OCI-LY7 (cell line): ENCODE data around the gene CIDEA. TPM values are rescaled to one million over a fixed set of nuclear protein-coding genes. Genes with fewer than 3 reads are reported as not detected.

Experiments used
- BruUV-seq: library from RNA; stranded (reverse); fragments of 400-500 nt; replicated peaks from 2 replicates; lab custom pipeline; 2021; lab: Mats Ljungman, UMichigan
- CTCF ChIA-PET: fragments of 300-600 bp; sonication (Branson Sonifier 250); formaldehyde crosslinking; loops from one replicate; lab custom pipeline; 2022; ENCODE audit warnings: antibody characterized with exemption; ENCODE audit not compliant: unreplicated experiment; lab: Charles Lee
- POLR2A ChIA-PET: fragments of 300-600 bp; sonication (Branson Sonifier 250); formaldehyde crosslinking; loops from one replicate; lab custom pipeline; 2022; ENCODE audit warnings: antibody characterized with exemption; lab: Charles Lee
- DNase-seq: peaks from one replicate; pipeline ENCODE4 v3.0.0-alpha.2; 2015; ENCODE audit warnings: low spot score
- H2AFZ ChIP-seq: fragments of 200-600 bp; sonication (generic), shearing (Covaris generic); 2 replicates; pipeline ENCODE4 v1.6.1; 2014; ENCODE audit warnings: mild to moderate bottlenecking, antibody characterized with exemption, low read length, moderate library complexity
- H3K27ac ChIP-seq: fragments of 200-600 bp; sonication (generic); 2 replicates; pipeline ENCODE4 v1.5.1; 2014; ENCODE audit warnings: mixed run types, low read depth, mild to moderate bottlenecking, moderate library complexity, low read length, inconsistent platforms; ENCODE audit not compliant: poor library complexity, severe bottlenecking
- H3K36me3 ChIP-seq: fragments of 200-600 bp; sonication (generic); 2 replicates; pipeline ENCODE4 v1.6.1; 2014; ENCODE audit warnings: mild to moderate bottlenecking, antibody characterized with exemption, low read length, moderate library complexity, mixed read lengths; ENCODE audit not compliant: insufficient read depth
- H3K4me1 ChIP-seq: fragments of 200-600 bp; sonication (generic); 2 replicates; pipeline ENCODE4 v1.5.1; 2014; ENCODE audit warnings: mild to moderate bottlenecking, low read length; ENCODE audit not compliant: insufficient read depth, poor library complexity, severe bottlenecking
- H3K4me2 ChIP-seq: fragments of 200-600 bp; sonication (generic); 2 replicates; pipeline ENCODE4 v1.6.1; 2014; ENCODE audit warnings: mild to moderate bottlenecking, low read length
- H3K4me3 ChIP-seq: fragments of 200-600 bp; sonication (generic); 2 replicates; pipeline ENCODE4 v1.5.1; 2014; ENCODE audit warnings: mild to moderate bottlenecking, low read depth, low read length; ENCODE audit not compliant: poor library complexity, severe bottlenecking
- H3K79me2 ChIP-seq: fragments of 200-600 bp; sonication (generic); 2 replicates; pipeline ENCODE4 v1.6.1; 2016; ENCODE audit warnings: low read depth, mild to moderate bottlenecking, low read length, moderate library complexity, mixed read lengths; ENCODE audit not compliant: insufficient read depth
- H3K9me2 ChIP-seq: fragments of 200-600 bp; sonication (generic); 2 replicates; pipeline ENCODE4 v1.6.1; 2016; ENCODE audit warnings: mild to moderate bottlenecking, low read length, mixed read lengths; ENCODE audit not compliant: insufficient read depth
- H3K9me3 ChIP-seq: fragments of 200-600 bp; sonication (generic); 2 replicates; pipeline ENCODE4 v1.6.1; 2014; ENCODE audit warnings: mild to moderate bottlenecking, mixed run types, low read length, mixed read lengths
- H4K20me1 ChIP-seq: fragments of 200-600 bp; sonication (generic); 2 replicates; pipeline ENCODE4 v1.6.1; 2014; ENCODE audit warnings: mild to moderate bottlenecking, antibody characterized with exemption, low read length, moderate library complexity, mixed read lengths; ENCODE audit not compliant: insufficient read depth
- EZH2phosphoT487 ChIP-seq: fragments of 200-600 bp; sonication (generic); IDR thresholded peaks from 2 replicates; pipeline ENCODE4 v1.6.1; 2018; ENCODE audit warnings: low read depth, borderline replicate concordance, mild to moderate bottlenecking, mixed run types, antibody characterized with exemption, low read length, moderate library complexity, mixed read lengths
- intact Hi-C: fragments of 100-400 bp; cut with micrococcal nuclease; formaldehyde crosslinking; loops from one replicate; pipeline ENCODE4 v1.10.0; 2022; ENCODE audit not compliant: unreplicated experiment
- total RNA-seq, 2 experiments: library from RNA; depleted of rRNA in 1 of 2; stranded (reverse); fragments of >200 nt in 1 of 2; shearing (Covaris generic) in 1 of 2; gene quantifications; 2 replicates each; pipeline ENCODE4 v1.2.3, GENCODE V29; 2014 to 2022
- TF ChIP-seq, protein P1 (sequence below): fragments of 200-600 bp; sonication (generic); conservative IDR thresholded peaks from 2 replicates; pipeline ENCODE4 v1.5.1; 2014; ENCODE audit warnings: mild to moderate bottlenecking, antibody characterized with exemption, low read length, moderate library complexity, mixed read lengths

The CIDEA gene
- total RNA-seq, 2 experiments from 2014 or later = not detected

- no peak for DNase-seq
- Histone ChIP-seq H4K20me1 (no peaks in the 10 kb centered on the region), H3K9me3 (no peaks in the 10 kb centered on the region), H3K9me2 (no peaks in the 10 kb centered on the region), H2AFZ (no peak overlapping the region), H3K27ac (no peak overlapping the region), H3K4me3 (no peak overlapping the region), H3K36me3 (no peaks in the 10 kb centered on the region), H3K4me1 (no peaks in the 10 kb centered on the region), H3K79me2 (no peaks in the 10 kb centered on the region), H3K4me2 (no peak overlapping the region)
- BruUV-seq = no TSS peak
- POLR2A ChIA-PET = no interaction called here
- TF ChIP-seq, protein P1, sequence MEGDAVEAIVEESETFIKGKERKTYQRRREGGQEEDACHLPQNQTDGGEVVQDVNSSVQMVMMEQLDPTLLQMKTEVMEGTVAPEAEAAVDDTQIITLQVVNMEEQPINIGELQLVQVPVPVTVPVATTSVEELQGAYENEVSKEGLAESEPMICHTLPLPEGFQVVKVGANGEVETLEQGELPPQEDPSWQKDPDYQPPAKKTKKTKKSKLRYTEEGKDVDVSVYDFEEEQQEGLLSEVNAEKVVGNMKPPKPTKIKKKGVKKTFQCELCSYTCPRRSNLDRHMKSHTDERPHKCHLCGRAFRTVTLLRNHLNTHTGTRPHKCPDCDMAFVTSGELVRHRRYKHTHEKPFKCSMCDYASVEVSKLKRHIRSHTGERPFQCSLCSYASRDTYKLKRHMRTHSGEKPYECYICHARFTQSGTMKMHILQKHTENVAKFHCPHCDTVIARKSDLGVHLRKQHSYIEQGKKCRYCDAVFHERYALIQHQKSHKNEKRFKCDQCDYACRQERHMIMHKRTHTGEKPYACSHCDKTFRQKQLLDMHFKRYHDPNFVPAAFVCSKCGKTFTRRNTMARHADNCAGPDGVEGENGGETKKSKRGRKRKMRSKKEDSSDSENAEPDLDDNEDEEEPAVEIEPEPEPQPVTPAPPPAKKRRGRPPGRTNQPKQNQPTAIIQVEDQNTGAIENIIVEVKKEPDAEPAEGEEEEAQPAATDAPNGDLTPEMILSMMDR = no peak
- no peak for TF ChIP-seq EZH2phosphoT487
- CTCF ChIA-PET = no interaction called here
- intact Hi-C loops = no loop called here
Measured at GRCh38 chr18:12248926-12249720, 5.0 kb upstream of the CIDEA start.

DNA sequence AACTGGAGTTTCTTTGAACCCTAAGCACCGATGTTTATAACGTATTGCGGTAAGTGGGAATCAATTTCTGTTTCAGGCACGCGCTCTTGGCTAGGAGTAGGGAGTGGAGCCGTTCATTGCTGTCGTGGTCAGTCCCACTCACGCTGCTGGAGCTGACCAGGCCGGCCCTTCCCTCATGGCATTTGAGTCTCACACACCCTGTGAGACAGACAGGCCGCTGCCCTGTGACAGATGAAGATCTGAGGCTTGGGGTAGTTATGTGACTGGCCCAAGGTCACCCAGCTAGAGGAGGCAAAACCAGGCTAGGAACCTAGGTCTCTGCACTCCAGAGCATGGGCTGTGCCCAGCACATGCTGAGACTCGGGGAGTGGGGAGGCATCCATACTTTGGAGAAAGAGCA lies 2.9 kb upstream of the CIDEA start:
- no peak overlapping the region for H3K27ac ChIP-seq
- no peak for DNase-seq
- H4K20me1 ChIP-seq = no peaks in the 10 kb centered on the region
- no peaks in the 10 kb centered on the region for H3K9me3 ChIP-seq
- TF ChIP-seq, protein P1 = no peak
- TF ChIP-seq EZH2phosphoT487 = no peak
- intact Hi-C loops = no loop called here
- BruUV-seq = no TSS peak
- H3K79me2 ChIP-seq = no peaks in the 10 kb centered on the region
- H3K9me2 ChIP-seq = no peaks in the 10 kb centered on the region
- CTCF ChIA-PET = no interaction called here
- no peaks in the 10 kb centered on the region for H3K4me1 ChIP-seq
- POLR2A ChIA-PET = no interaction called here
- H3K4me2 ChIP-seq = no peak overlapping the region
- H3K36me3 ChIP-seq = no peaks in the 10 kb centered on the region
- H3K4me3 ChIP-seq = no peak overlapping the region
- no peak overlapping the region for H2AFZ ChIP-seq

DNA sequence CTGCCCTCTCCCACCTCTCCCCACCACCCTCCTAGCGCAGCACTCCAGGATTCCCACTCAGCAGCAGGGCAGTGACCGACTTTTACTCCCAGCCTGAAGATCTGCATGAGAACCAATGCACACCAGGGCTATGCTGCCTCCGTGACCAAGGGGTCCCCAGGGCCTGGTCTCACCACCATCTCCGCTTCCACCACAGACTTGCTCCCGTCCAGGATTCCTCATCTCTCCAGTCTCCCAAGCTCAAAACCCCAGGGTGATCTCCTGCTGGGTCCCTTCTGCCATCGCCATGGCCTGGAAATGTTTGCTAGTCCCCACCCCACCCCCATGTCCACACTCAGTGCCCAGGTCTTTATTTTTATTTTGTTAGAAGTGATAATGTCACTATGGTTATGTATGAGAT lies 2.1 kb upstream of the CIDEA start:
- no peak for DNase-seq
- no peak overlapping the region for H2AFZ ChIP-seq
- CTCF ChIA-PET = no interaction called here
- H3K27ac ChIP-seq = no peak overlapping the region
- no peaks in the 10 kb centered on the region for H3K9me2 ChIP-seq
- H3K4me1 ChIP-seq = no peaks in the 10 kb centered on the region
- no TSS peak for BruUV-seq
- H3K4me3 ChIP-seq = no peak overlapping the region
- TF ChIP-seq EZH2phosphoT487 = no peak
- TF ChIP-seq, protein P1 = no peak
- H3K79me2 ChIP-seq = no peaks in the 10 kb centered on the region
- intact Hi-C loops = no loop called here
- no peaks in the 10 kb centered on the region for H4K20me1 ChIP-seq
- no peaks in the 10 kb centered on the region for H3K36me3 ChIP-seq
- POLR2A ChIA-PET = no interaction called here
- no peak overlapping the region for H3K4me2 ChIP-seq
- H3K9me3 ChIP-seq = no peaks in the 10 kb centered on the region
